Heart left ventricle (tissue), 16 donors: ENCODE results near the gene ZCCHC13. TPM values are rescaled to one million over a fixed set of nuclear protein-coding genes. Genes with fewer than 3 reads are reported as not detected.
A peak's percentile ranks its signal among the peaks of the same experiment; 100 is the strongest.

Experiments
- ATAC-seq, 4 donors: fragments of 200-7000 bp; cut with Tn5 transposase; one replicate each; pipeline ENCODE4 v1.9.1; 2020 to 2022; ENCODE audit warnings: moderate library complexity in 4 of 4, mild to moderate bottlenecking in 3 of 4, moderate number of reproducible peaks in 1 of 4
- DNase-seq, 5 donors: peaks; one replicate each; pipeline ENCODE4 v3.0.0-alpha.2; 2020
- H3K27ac ChIP-seq, 12 donors: fragments of 200-600 bp; sonication (generic) in 4 of 12; one replicate each; pipeline versions ENCODE4 v1.5.0 to v1.8.0; 2016 to 2022; ENCODE audit warnings: mild to moderate bottlenecking in 2 of 12
- H3K27me3 ChIP-seq, 9 donors: fragments of 200-600 bp; sonication (generic) in 2 of 9; one replicate each; pipeline versions ENCODE4 v1.5.1 to v1.8.0; 2016 to 2022; ENCODE audit warnings: mild to moderate bottlenecking in 3 of 9
- H3K36me3 ChIP-seq, 9 donors: fragments of 200-600 bp; sonication (generic) in 2 of 9; one replicate each; pipeline versions ENCODE4 v1.5.0 to v1.8.0; 2018 to 2022; ENCODE audit warnings: mild to moderate bottlenecking in 2 of 9
- H3K4me1 ChIP-seq, 12 donors: fragments of 200-600 bp; sonication (generic) in 4 of 12; one replicate each; pipeline versions ENCODE4 v1.5.0 to v1.8.0; 2016 to 2022; ENCODE audit warnings: mild to moderate bottlenecking in 3 of 12
- H3K4me3 ChIP-seq, 12 donors: fragments of 200-600 bp; sonication (generic) in 4 of 12; one replicate each; pipeline versions ENCODE4 v1.5.0 to v1.8.0; 2017 to 2022; ENCODE audit warnings: mild to moderate bottlenecking in 9 of 12, moderate library complexity in 4 of 12
- H3K9me3 ChIP-seq, 12 donors: fragments of 200-600 bp; sonication (generic) in 4 of 12; one replicate each; pipeline versions ENCODE4 v1.5.0 to v1.8.0; 2016 to 2022; ENCODE audit warnings: mild to moderate bottlenecking in 1 of 12
- POLR2A ChIP-seq, 2 donors: fragments of 450-650 bp; IDR thresholded peaks; one replicate each; pipeline ENCODE4 v1.6.1; 2017; ENCODE audit warnings: antibody characterized with exemption in 2 of 2, mild to moderate bottlenecking in 2 of 2, moderate library complexity in 2 of 2
- WGBS, 4 donors: extraction: QIAGEN DNeasy Blood & Tissue Kit in 2 of 4; methylation state at CpG; one replicate each; pipeline versions ENCODE4 v1.1.5 to v1.1.7; 2013 to 2018; 5-methylcytosine and 5-hydroxymethylcytosine counted together
- intact Hi-C, 10 donors: fragments of 100-400 bp; cut with DNase I; formaldehyde crosslinking; loops; one replicate each; pipeline versions ENCODE4 v1.11.1 to v1.14.2; 2022
- polyA plus RNA-seq, 2 donors: library from polyadenylated mRNA; stranded (reverse); fragments of 200-250 nt; gene quantifications; one replicate each; pipeline ENCODE4 v1.2.3, GENCODE V29; 2013
- total RNA-seq, 9 donors: library from RNA; depleted of rRNA in 2 of 9; stranded (reverse); fragments of >200 nt in 2 of 9; fragmentation: NEBNext Ultra II Directional in 3 of 9; extraction: Animal tissue kit (Norgen Biotek cat#: 25700) in 3 of 9; gene quantifications; one replicate each; pipeline versions ENCODE4 v1.1.0 to v1.2.4, GENCODE V29; 2016 to 2023
- TF ChIP-seq, protein P1 (sequence below), 12 donors: fragments of 200-600 bp; sonication (generic) in 4 of 12; IDR thresholded peaks; one replicate each; pipeline versions ENCODE4 v1.5.0 to v1.8.0; 2018 to 2022; ENCODE audit warnings: antibody characterized with exemption in 12 of 12, mild to moderate bottlenecking in 5 of 12
- donor health status: ischemic (EF 13 %, LVEDD 7.1; RV severe dilation, severe dysfunction).
- donor health status: healthy with polysubstance abuse.
- donor health status: DM: no; HTN: yes; CAD: no.
- donor health status: DM: no; HTN: no; CAD: no.
- donor health status: ischemic (EF 25% LVEDD 6.9; RV normal size, moderate dysfunction).
- donor health status: ischemic (EF 25% LVEDD 5.7; RV mildly dilated, moderate dysfunction).
- donor health status: healthy.
- donor health status: DM: yes; HTN: yes; CAD: no.
- donor health status: ischemic (EF 35%, LVEDD 5.7; RV mildly dilated, moderate dysfunction).
- donor health status: nonischemic (EF 11% LVEDD 7.7; RV severe dilation, severe dysfunction).
- donor health status: DM: yes; HTN: yes; CAD: no.
- donor health status: PGD.
- donor health status: ischemic (EF 29% LVEDD 5.4; RV normal size, mild dysfunction).
- donor health status: nonischemic (EF 23%, LVEDD 6.1; RV moderate dilation, normal function).

Gene ZCCHC13
- total and polyA plus RNA-seq, 11 donors, result not detected

GRCh38 chrX:74343343-74344279 is 39.6 kb downstream of the ZCCHC13 start:
- Histone ChIP-seq H3K9me3 (peaks cover 0 to 10% (median 0%) of the 10 kb centered on the region in 12 donors), H3K27me3 (peaks cover 0 to 4% (median 0%) of the 10 kb centered on the region in 9 donors), H3K36me3 (no peaks in the 10 kb centered on the region), H3K4me3 (no peak overlapping the region), H3K4me1 (peaks cover 0 to 5% (median 0%) of the 10 kb centered on the region in 12 donors), H3K27ac (no peak overlapping the region)
- ATAC-seq (peak in 3 of 4 donors; percentile 91 to 94 (median 93)), DNase-seq (peak in 4 of 5 donors; percentile 28 to 53 (median 44))
- WGBS, 4 donors, result 28 to 55% (median 36%) methylated on average over 3 of the region's 3 CpGs
- TF ChIP-seq POLR2A (IDR thresholded peaks at IDR 0.05), result no peak
- TF ChIP-seq, protein P1, sequence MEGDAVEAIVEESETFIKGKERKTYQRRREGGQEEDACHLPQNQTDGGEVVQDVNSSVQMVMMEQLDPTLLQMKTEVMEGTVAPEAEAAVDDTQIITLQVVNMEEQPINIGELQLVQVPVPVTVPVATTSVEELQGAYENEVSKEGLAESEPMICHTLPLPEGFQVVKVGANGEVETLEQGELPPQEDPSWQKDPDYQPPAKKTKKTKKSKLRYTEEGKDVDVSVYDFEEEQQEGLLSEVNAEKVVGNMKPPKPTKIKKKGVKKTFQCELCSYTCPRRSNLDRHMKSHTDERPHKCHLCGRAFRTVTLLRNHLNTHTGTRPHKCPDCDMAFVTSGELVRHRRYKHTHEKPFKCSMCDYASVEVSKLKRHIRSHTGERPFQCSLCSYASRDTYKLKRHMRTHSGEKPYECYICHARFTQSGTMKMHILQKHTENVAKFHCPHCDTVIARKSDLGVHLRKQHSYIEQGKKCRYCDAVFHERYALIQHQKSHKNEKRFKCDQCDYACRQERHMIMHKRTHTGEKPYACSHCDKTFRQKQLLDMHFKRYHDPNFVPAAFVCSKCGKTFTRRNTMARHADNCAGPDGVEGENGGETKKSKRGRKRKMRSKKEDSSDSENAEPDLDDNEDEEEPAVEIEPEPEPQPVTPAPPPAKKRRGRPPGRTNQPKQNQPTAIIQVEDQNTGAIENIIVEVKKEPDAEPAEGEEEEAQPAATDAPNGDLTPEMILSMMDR (IDR thresholded peaks at IDR 0.05), result peak; percentile 34 to 68 (median 58)
- intact Hi-C loops, result loop anchor here in 9 of 10 donors (2.0 to 10.0 kb wide), 7 partner anchors 51 to 489 kb away; no protein-coding TSS in a partner anchor

DNA sequence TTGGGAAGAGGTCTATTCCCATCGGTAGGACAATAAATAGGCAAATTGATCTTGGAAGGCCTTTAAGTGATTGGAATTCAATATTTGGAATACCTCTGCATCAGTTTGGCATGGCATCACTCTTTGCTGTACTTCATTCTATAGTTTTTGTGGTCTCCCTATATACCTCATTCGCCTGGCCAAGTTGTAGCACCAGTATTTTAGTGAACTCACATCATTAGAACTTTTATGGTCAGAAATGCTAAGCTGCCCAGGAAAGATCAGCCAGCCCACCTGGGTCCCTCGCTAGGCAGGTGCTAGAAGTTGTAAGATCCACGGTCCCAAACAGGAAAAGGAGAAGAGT is 40.3 kb downstream of the ZCCHC13 start:
- ATAC-seq (no peak), DNase-seq (no peak)
- Histone ChIP-seq H3K27me3 (peaks cover 0 to 4% (median 0%) of the 10 kb centered on the region in 9 donors), H3K9me3 (peaks cover 0 to 4% (median 0%) of the 10 kb centered on the region in 12 donors), H3K27ac (no peak overlapping the region), H3K4me1 (peaks cover 0 to 5% (median 0%) of the 10 kb centered on the region in 12 donors), H3K36me3 (no peaks in the 10 kb centered on the region), H3K4me3 (no peak overlapping the region)
- intact Hi-C loops, result loop anchor here in 9 of 10 donors (2.0 to 10.0 kb wide), 7 partner anchors 51 to 489 kb away; no protein-coding TSS in a partner anchor
- 59 to 80% (median 72%) methylated on average over 4 of the region's 4 CpGs for WGBS, 4 donors
- TF ChIP-seq, protein P1 (IDR thresholded peaks at IDR 0.05), result peak in 1 of 12 donors; percentile 20
- no peak for TF ChIP-seq POLR2A (IDR thresholded peaks at IDR 0.05)

DNA sequence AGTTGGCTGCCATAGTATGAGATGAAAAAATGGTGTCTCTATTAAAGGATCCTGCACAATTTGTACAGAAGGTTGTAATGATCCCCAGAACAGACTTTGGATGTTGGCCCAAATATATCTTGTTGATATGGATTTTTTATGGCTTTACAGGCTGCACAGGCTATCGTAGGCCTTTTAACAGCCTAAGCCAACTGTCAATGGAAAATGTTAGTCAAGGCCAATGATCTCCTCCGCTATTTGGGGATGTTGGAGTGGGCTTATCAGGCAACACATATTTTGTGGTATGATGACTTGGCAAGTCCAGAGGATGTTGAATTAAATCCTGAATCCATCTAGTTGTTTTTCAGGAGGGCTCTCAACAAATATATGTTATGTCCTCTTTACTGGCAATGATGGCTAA is 42.1 kb downstream of the ZCCHC13 start:
- H3K9me3 ChIP-seq, result no peaks in the 10 kb centered on the region
- 26 to 54% (median 32%) methylated on average over 2 of the region's 2 CpGs for WGBS, 4 donors
- ATAC-seq, result no peak
- DNase-seq, result no peak
- H3K27me3 ChIP-seq, result peaks cover 0 to 6% (median 0%) of the 10 kb centered on the region in 9 donors
- H3K27ac ChIP-seq, result no peak overlapping the region
- intact Hi-C loops, result loop anchor here in 4 of 10 donors (5.0 to 10.0 kb wide), 3 partner anchors 211 to 489 kb away; no protein-coding TSS in a partner anchor
- H3K4me3 ChIP-seq, result no peak overlapping the region
- H3K4me1 ChIP-seq, result no peaks in the 10 kb centered on the region
- H3K36me3 ChIP-seq, result no peaks in the 10 kb centered on the region
- no peak for TF ChIP-seq POLR2A (IDR thresholded peaks at IDR 0.05)
- TF ChIP-seq, protein P1 (IDR thresholded peaks at IDR 0.05), result no peak

DNA sequence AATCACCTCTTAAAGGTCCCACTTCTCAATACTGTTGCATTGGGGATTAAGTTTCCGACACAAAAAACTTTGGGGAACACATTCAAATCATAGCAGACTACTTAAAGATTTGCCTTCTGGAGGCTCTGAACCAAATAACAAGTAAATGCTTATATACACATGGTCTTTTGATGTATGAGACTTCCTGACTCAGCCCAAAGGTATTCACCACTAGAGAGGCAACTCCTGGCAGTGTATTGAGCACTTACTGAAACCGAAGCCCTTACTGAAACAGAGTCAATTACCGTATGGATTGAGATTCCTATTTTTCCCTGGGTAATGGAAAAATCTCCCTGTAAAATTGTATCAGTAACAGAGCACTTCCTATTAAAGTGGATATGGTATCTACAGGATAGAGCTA is 45.4 kb downstream of the ZCCHC13 start:
- TF ChIP-seq, protein P1 (IDR thresholded peaks at IDR 0.05), result no peak
- TF ChIP-seq POLR2A (IDR thresholded peaks at IDR 0.05), result no peak
- DNase-seq (no peak), ATAC-seq (no peak)
- H3K4me1 ChIP-seq, result no peaks in the 10 kb centered on the region
- intact Hi-C loops, result loop anchor here in 4 of 10 donors (5.0 to 10.0 kb wide), 3 partner anchors 215 to 492 kb away; no protein-coding TSS in a partner anchor
- no peaks in the 10 kb centered on the region for H3K36me3 ChIP-seq
- no peak overlapping the region for H3K4me3 ChIP-seq
- peaks cover 0 to 6% (median 0%) of the 10 kb centered on the region in 9 donors for H3K27me3 ChIP-seq
- 54 to 74% (median 59%) methylated on average over 3 of the region's 3 CpGs for WGBS, 4 donors
- no peak overlapping the region for H3K27ac ChIP-seq
- no peaks in the 10 kb centered on the region for H3K9me3 ChIP-seq
